GM23338 (cell line): ENCODE measurements around the gene LRCH3. TPM values are rescaled to one million over a fixed set of nuclear protein-coding genes. Genes with fewer than 3 reads are reported as not detected.

Experiments
- ATAC-seq: fragments of 200-7000 bp; cut with Tn5 transposase; 3 replicates; pipeline ENCODE4 v1.9.1; 2020
- DNase-seq: peaks from one replicate; pipeline ENCODE4 v3.0.0-alpha.2; 2015; ENCODE audit warnings: low spot score
- H2AFZ ChIP-seq: fragments of 200-600 bp; sonication (generic); 2 replicates; pipeline ENCODE4 v1.8.0; 2016; ENCODE audit warnings: antibody characterized with exemption, mild to moderate bottlenecking, moderate library complexity
- H3F3A ChIP-seq: fragments of 200-600 bp; sonication (generic); replicated peaks from 2 replicates; pipeline ENCODE4 v1.8.0; 2017; ENCODE audit warnings: antibody characterized with exemption, mixed run types, low read depth
- H3K27ac ChIP-seq: fragments of 200-600 bp; sonication (generic); 2 replicates; pipeline ENCODE4 v1.6.1; 2016; ENCODE audit warnings: low read depth
- H3K27me3 ChIP-seq: fragments of 200-600 bp; sonication (generic); 2 replicates; pipeline ENCODE4 v1.8.0; 2016; ENCODE audit warnings: mild to moderate bottlenecking, mixed run types, moderate library complexity; ENCODE audit not compliant: insufficient read depth
- H3K36me3 ChIP-seq: fragments of 200-600 bp; sonication (generic); 2 replicates; pipeline ENCODE4 v1.8.0; 2016; ENCODE audit warnings: mild to moderate bottlenecking; ENCODE audit not compliant: insufficient read depth
- H3K4me1 ChIP-seq: fragments of 200-600 bp; sonication (generic); 2 replicates; pipeline ENCODE4 v1.8.0; 2016; ENCODE audit warnings: mild to moderate bottlenecking, moderate library complexity; ENCODE audit not compliant: insufficient read depth
- H3K4me2 ChIP-seq: fragments of 200-600 bp; sonication (generic); 2 replicates; pipeline ENCODE4 v1.7.1; 2017; ENCODE audit warnings: mixed run types
- H3K4me3 ChIP-seq: fragments of 200-600 bp; sonication (generic); 2 replicates; pipeline ENCODE4 v1.6.1; 2016; ENCODE audit warnings: mixed run types
- H3K79me2 ChIP-seq: fragments of 200-600 bp; sonication (generic); replicated peaks from 2 replicates; pipeline ENCODE4 v1.8.0; 2017; ENCODE audit warnings: mild to moderate bottlenecking; ENCODE audit not compliant: insufficient read depth
- H3K9me2 ChIP-seq: fragments of 200-600 bp; sonication (generic); 2 replicates; pipeline ENCODE4 v1.8.0; 2017; ENCODE audit not compliant: insufficient read depth
- H4K20me1 ChIP-seq: fragments of 200-600 bp; sonication (generic); replicated peaks from 2 replicates; pipeline ENCODE4 v1.8.0; 2017; ENCODE audit warnings: mild to moderate bottlenecking; ENCODE audit not compliant: insufficient read depth
- H3K27ac Mint-ChIP-seq: 2 replicates; pipeline ENCODE4 v1.8.0; 2020; ENCODE audit warnings: inconsistent platforms, mild to moderate bottlenecking, moderate library complexity, mixed read lengths
- H3K27me3 Mint-ChIP-seq: 3 replicates; pipeline ENCODE4 v1.8.0; 2022; ENCODE audit warnings: low read depth, mild to moderate bottlenecking, moderate library complexity, mixed read lengths, inconsistent platforms; ENCODE audit not compliant: insufficient read depth, poor library complexity
- H3K36me3 Mint-ChIP-seq: 3 replicates; pipeline ENCODE4 v1.8.0; 2021; ENCODE audit warnings: low read depth, mild to moderate bottlenecking, inconsistent platforms, moderate library complexity, mixed read lengths
- H3K4me1 Mint-ChIP-seq: 3 replicates; pipeline ENCODE4 v1.8.0; 2020; ENCODE audit warnings: mild to moderate bottlenecking, inconsistent platforms, mixed read lengths
- H3K4me3 Mint-ChIP-seq: 3 replicates; pipeline ENCODE4 v1.8.0; 2021; ENCODE audit warnings: moderate library complexity, mild to moderate bottlenecking, inconsistent platforms, mixed read lengths
- H3K9me3 Mint-ChIP-seq: 3 replicates; pipeline ENCODE4 v1.8.0; 2020; ENCODE audit warnings: moderate library complexity, mild to moderate bottlenecking, inconsistent platforms, mixed read lengths
- CREB1 ChIP-seq: fragments of 250-450 bp; sonication (Bioruptor Pico); IDR thresholded peaks from 2 replicates; pipeline ENCODE4 v1.5.0; 2020; ENCODE audit warnings: low read depth, mild to moderate bottlenecking, moderate library complexity
- CTCF ChIP-seq, 2 experiments: fragments of 200-600 bp in 1 of 2; sonication (generic) in 1 of 2; conservative IDR thresholded peaks; 2 replicates each; pipeline versions ENCODE4 v1.5.1 to v1.6.1; 2016 to 2017; ENCODE audit warnings: antibody characterized with exemption in 2 of 2, low read depth in 2 of 2, mild to moderate bottlenecking in 2 of 2, moderate library complexity in 1 of 2
- ETS1 ChIP-seq: IDR thresholded peaks from 2 replicates; pipeline ENCODE4 v1.6.1; 2016; ENCODE audit warnings: antibody characterized with exemption
- EZH2 ChIP-seq: fragments of 200-600 bp; sonication (generic); IDR thresholded peaks from one replicate; pipeline ENCODE4 v1.8.0; 2017; ENCODE audit warnings: antibody characterized with exemption, mild to moderate bottlenecking, low read depth; ENCODE audit not compliant: unreplicated experiment
- EZH2phosphoT487 ChIP-seq: fragments of 200-600 bp; sonication (generic); IDR thresholded peaks from one replicate; pipeline ENCODE4 v1.8.1; 2018; ENCODE audit warnings: antibody characterized with exemption; ENCODE audit not compliant: unreplicated experiment
- JUNB ChIP-seq: IDR thresholded peaks from one replicate; pipeline ENCODE4 v1.6.1; 2016; ENCODE audit warnings: antibody characterized with exemption; ENCODE audit not compliant: unreplicated experiment
- NANOG ChIP-seq: IDR thresholded peaks from 2 replicates; pipeline ENCODE4 v1.6.1; 2016; ENCODE audit warnings: antibody characterized with exemption, borderline replicate concordance
- POLR2AphosphoS5 ChIP-seq: IDR thresholded peaks from 2 replicates; pipeline ENCODE4 v1.6.1; 2016; ENCODE audit warnings: antibody characterized with exemption, low read depth
- REST ChIP-seq: IDR thresholded peaks from one replicate; pipeline ENCODE4 v1.6.1; 2018; ENCODE audit warnings: antibody characterized with exemption; ENCODE audit not compliant: unreplicated experiment
- STAT1 ChIP-seq: IDR thresholded peaks from one replicate; pipeline ENCODE4 v1.6.1; 2016; ENCODE audit warnings: antibody characterized with exemption; ENCODE audit not compliant: unreplicated experiment
- ZNF114 ChIP-seq: fragments of 250-450 bp; sonication (Bioruptor Pico); IDR thresholded peaks from 2 replicates; pipeline ENCODE4 v1.5.0; 2020; ENCODE audit warnings: mild to moderate bottlenecking, moderate library complexity
- ZNF331 ChIP-seq: fragments of 250-450 bp; sonication (Bioruptor Pico); IDR thresholded peaks from 2 replicates; pipeline ENCODE4 v1.5.0; 2020; ENCODE audit warnings: low read depth, mild to moderate bottlenecking, moderate library complexity
- ZNF462 ChIP-seq: fragments of 250-450 bp; sonication (Bioruptor Pico); IDR thresholded peaks from 2 replicates; pipeline ENCODE4 v1.5.0; 2020; ENCODE audit warnings: mild to moderate bottlenecking, moderate library complexity
- polyA plus RNA-seq: library from polyadenylated mRNA; unstranded; fragments of >200 nt; fragmentation: Nextera tagmentation; extraction: Ambion mirVana; gene quantifications from 2 replicates; pipeline ENCODE4 v1.2.1, GENCODE V29; 2016
- total RNA-seq: library from RNA; depleted of rRNA; stranded (reverse); fragments of >200 nt; shearing (Covaris generic); gene quantifications from 2 replicates; pipeline ENCODE4 v1.2.3, GENCODE V29; 2014

Gene LRCH3
- total and polyA plus RNA-seq, 2 experiments from 2014 or later = 22.9 to 60.0 TPM

GRCh38 chr3:197908957-197909701 is 118.1 kb downstream of the LRCH3 start:
- no peaks in the 10 kb centered on the region for H3K9me2 ChIP-seq
- H3F3A ChIP-seq = no peaks in the 10 kb centered on the region
- H3K27me3 ChIP-seq = no peaks in the 10 kb centered on the region
- Mint-ChIP-seq H3K9me3 (no peaks in the 10 kb centered on the region; the same call in 2 of the 3 replicates), H3K4me1 (peaks cover 21% of the 10 kb centered on the region), H3K27me3 (no peaks in the 10 kb centered on the region), H3K4me3 (no peak overlapping the region), H3K27ac (no peak overlapping the region), H3K36me3 (no peaks in the 10 kb centered on the region)
- H3K4me1 ChIP-seq = no peaks in the 10 kb centered on the region
- H2AFZ ChIP-seq = no peak overlapping the region
- DNase-seq (no peak), ATAC-seq (no peak)
- TF ChIP-seq EZH2phosphoT487 (no peak), JUNB (no peak), ZNF114 (no peak), EZH2 (no peak), CTCF (conservative IDR thresholded peaks at IDR 0.05; ENCODE audit: low read depth in 2 of 2) (no peak), REST (no peak), ETS1 (no peak), ZNF462 (no peak), POLR2AphosphoS5 (no peak), STAT1 (no peak), CREB1 (CRISPR knock-in tag) (no peak), NANOG (no peak), ZNF331 (CRISPR knock-in tag) (no peak)
- H3K27ac ChIP-seq = no peak overlapping the region
- no peak overlapping the region for H3K4me2 ChIP-seq
- no peaks in the 10 kb centered on the region for H3K79me2 ChIP-seq
- no peaks in the 10 kb centered on the region for H4K20me1 ChIP-seq
- H3K4me3 ChIP-seq = no peak overlapping the region
- H3K36me3 ChIP-seq = no peaks in the 10 kb centered on the region
